ENCODE data around the gene GLOD4.
"Not testable (repeated sequence)": the region's sequence is repeated elsewhere in the genome, so short reads cannot be mapped to it uniquely, and the experiment has no call there.

The GLOD4 gene

DNA sequence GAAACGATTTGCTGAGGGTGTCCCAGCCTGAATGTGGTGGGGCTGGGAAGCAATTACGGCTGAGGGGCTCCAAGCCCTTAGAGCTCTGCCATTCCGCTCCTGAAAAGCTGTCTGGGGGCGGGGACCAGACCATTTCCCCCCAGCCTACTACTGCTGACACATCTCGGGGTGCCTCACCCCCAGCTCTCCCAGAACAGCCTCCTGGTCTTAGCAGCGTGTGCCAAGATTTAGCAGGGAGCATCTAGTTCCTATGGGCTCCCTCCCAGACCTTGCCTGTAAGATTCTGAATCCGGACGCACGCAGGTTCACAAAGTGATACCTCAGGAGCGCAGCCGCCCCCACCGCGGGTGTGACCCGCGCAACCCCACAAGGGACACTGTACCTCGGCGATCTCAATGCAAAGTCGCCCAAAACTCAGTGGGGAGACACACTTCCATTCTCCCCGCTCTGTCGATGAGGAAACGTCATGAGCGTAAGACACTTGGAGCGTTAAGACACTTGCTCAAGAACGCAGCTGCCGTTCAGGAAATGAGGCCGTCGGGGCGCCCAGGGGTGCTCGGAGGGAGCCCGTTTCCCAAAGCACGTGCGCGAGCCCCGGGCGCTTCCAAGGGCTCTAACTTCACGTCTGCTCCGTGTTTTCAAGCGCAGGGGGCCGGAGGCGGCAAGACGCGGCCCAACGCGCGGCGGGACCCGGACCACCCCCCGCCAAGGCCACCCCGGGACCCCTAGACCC, 30.6 kb downstream of the GLOD4 start:
- Histone ChIP-seq H3K36me3 (ENCODE audit: insufficient read depth, low read length) (peaks cover 42% of the 10 kb centered on the region), H3K4me2 (ENCODE audit: low read length) (peak overlapping the region; percentile 88), H3K27me3 (ENCODE audit: insufficient read depth, low read length) (no peaks in the 10 kb centered on the region), H3K9ac (ENCODE audit: low read length) (peak overlapping the region; percentile 93), H3K4me3 (ENCODE audit: low read depth, low read length, poor library complexity, severe bottlenecking) (peak overlapping the region; percentile 78), H3K27ac (ENCODE audit: low read depth, low read length, poor library complexity, severe bottlenecking) (peak overlapping the region; percentile 37), H3K9me3 (ENCODE audit: low read length) (0 out of 2 replicates have a peak, but pooled peaks cover 6% of the 10 kb centered on the region), H4K20me1 (ENCODE audit: insufficient read depth, low read length) (no peaks in the 10 kb centered on the region), H3K79me2 (ENCODE audit: insufficient read depth, low read length) (peaks cover 34% of the 10 kb centered on the region), H3K4me1 (ENCODE audit: insufficient read depth, low read length, severe bottlenecking) (peaks cover 21% of the 10 kb centered on the region), H3K9me2 (ENCODE audit: low read depth, low read length) (no peaks in the 10 kb centered on the region), H2AFZ (ENCODE audit: low read length) (no peak overlapping the region), H3F3A (ENCODE audit: insufficient read depth, low read length) (0 out of 2 replicates have a peak, but pooled peaks cover 7% of the 10 kb centered on the region)
- no peak for TF ChIP-seq EZH2 (IDR thresholded peaks at IDR 0.05; ENCODE audit: borderline replicate concordance, low read length)
- TF ChIP-seq, protein P1, sequence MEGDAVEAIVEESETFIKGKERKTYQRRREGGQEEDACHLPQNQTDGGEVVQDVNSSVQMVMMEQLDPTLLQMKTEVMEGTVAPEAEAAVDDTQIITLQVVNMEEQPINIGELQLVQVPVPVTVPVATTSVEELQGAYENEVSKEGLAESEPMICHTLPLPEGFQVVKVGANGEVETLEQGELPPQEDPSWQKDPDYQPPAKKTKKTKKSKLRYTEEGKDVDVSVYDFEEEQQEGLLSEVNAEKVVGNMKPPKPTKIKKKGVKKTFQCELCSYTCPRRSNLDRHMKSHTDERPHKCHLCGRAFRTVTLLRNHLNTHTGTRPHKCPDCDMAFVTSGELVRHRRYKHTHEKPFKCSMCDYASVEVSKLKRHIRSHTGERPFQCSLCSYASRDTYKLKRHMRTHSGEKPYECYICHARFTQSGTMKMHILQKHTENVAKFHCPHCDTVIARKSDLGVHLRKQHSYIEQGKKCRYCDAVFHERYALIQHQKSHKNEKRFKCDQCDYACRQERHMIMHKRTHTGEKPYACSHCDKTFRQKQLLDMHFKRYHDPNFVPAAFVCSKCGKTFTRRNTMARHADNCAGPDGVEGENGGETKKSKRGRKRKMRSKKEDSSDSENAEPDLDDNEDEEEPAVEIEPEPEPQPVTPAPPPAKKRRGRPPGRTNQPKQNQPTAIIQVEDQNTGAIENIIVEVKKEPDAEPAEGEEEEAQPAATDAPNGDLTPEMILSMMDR (IDR thresholded peaks at IDR 0.05; ENCODE audit: low read length), result no peak

DNA sequence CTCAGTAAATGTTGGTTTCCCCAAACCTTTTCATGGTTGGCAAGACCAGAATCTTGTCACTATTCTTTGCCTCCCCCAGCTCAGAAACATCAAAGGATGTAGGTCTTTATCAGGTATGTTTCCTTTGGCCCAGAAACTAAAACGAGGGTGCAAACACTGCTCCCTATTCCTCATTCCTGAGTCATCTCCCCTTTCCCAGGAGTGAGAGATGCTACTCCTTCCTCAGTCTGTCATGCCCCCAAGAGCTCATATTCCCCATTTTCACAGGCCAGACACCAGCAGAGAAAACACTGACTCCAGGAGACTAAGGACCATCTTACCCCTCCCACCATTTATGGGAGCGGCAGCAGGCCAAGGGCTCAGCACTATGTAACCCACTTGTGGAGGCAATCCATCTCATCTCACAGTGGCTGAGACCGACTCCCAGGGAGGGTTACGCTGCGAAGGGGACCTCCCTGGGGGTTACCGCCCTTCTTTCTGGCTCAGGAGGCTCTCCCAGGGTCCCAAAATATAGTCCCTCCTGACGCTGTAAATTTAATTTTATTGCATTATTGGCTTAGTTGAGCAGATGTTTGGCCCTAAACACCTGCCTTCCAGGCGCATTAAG, 31.5 kb downstream of the GLOD4 start:
- H3K4me1 ChIP-seq (ENCODE audit: insufficient read depth, low read length, severe bottlenecking), result peaks cover 21% of the 10 kb centered on the region
- no peak overlapping the region for H3K27ac ChIP-seq (ENCODE audit: low read depth, low read length, poor library complexity, severe bottlenecking)

DNA sequence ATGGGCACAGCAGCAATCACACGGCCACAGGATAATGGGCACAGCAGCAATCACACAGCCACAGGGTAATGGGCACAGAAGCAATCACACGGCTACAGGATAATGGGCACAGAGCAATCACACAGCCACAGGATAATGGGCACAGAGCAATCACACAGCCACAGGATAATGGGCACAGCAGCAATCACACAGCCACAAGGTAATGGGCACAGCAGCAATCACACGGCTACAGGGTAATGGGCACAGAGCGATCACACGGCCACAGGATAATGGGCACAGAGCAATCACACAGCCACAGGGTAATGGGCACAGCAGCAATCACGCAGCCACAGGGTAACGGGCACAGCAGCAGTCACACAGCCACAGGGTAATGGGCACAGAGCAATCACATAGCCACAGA, 32.7 kb downstream of the GLOD4 start:
- H3K4me2 ChIP-seq (ENCODE audit: low read length); H3K27ac ChIP-seq (ENCODE audit: low read depth, low read length, poor library complexity, severe bottlenecking); H4K20me1 ChIP-seq (ENCODE audit: insufficient read depth, low read length); H3F3A ChIP-seq (ENCODE audit: insufficient read depth, low read length); H3K9me2 ChIP-seq (ENCODE audit: low read depth, low read length); H3K4me3 ChIP-seq (ENCODE audit: low read depth, low read length, poor library complexity, severe bottlenecking); H3K9me3 ChIP-seq (ENCODE audit: low read length); H2AFZ ChIP-seq (ENCODE audit: low read length); H3K9ac ChIP-seq (ENCODE audit: low read length); H3K27me3 ChIP-seq (ENCODE audit: insufficient read depth, low read length): not testable (repeated sequence)
- H3K36me3 ChIP-seq (ENCODE audit: insufficient read depth, low read length), result peaks cover 58% of the 10 kb centered on the region
- H3K4me1 ChIP-seq (ENCODE audit: insufficient read depth, low read length, severe bottlenecking), result peaks cover 21% of the 10 kb centered on the region
- H3K79me2 ChIP-seq (ENCODE audit: insufficient read depth, low read length), result peaks cover 34% of the 10 kb centered on the region

More for the DNA sequence above, 31.5 kb downstream of the GLOD4 start:
- Histone ChIP-seq H3K79me2 (ENCODE audit: insufficient read depth, low read length) (peaks cover 34% of the 10 kb centered on the region), H3K9me3 (ENCODE audit: low read length) (0 out of 2 replicates have a peak, but pooled peaks cover 6% of the 10 kb centered on the region), H3K4me2 (ENCODE audit: low read length) (peak overlapping the region; percentile 88), H3K36me3 (ENCODE audit: insufficient read depth, low read length) (peaks cover 47% of the 10 kb centered on the region), H3K9me2 (ENCODE audit: low read depth, low read length) (no peaks in the 10 kb centered on the region), H3K27me3 (ENCODE audit: insufficient read depth, low read length) (no peaks in the 10 kb centered on the region), H3K9ac (ENCODE audit: low read length) (peak overlapping the region; percentile 93), H2AFZ (ENCODE audit: low read length) (no peak overlapping the region), H3K4me3 (ENCODE audit: low read depth, low read length, poor library complexity, severe bottlenecking) (peak overlapping the region; percentile 78), H3F3A (ENCODE audit: insufficient read depth, low read length) (0 out of 2 replicates have a peak, but pooled peaks cover 7% of the 10 kb centered on the region), H4K20me1 (ENCODE audit: insufficient read depth, low read length) (no peaks in the 10 kb centered on the region)
- TF ChIP-seq, protein P1 (IDR thresholded peaks at IDR 0.05; ENCODE audit: low read length), result no peak
- TF ChIP-seq EZH2 (IDR thresholded peaks at IDR 0.05; ENCODE audit: borderline replicate concordance, low read length), result no peak

DNA sequence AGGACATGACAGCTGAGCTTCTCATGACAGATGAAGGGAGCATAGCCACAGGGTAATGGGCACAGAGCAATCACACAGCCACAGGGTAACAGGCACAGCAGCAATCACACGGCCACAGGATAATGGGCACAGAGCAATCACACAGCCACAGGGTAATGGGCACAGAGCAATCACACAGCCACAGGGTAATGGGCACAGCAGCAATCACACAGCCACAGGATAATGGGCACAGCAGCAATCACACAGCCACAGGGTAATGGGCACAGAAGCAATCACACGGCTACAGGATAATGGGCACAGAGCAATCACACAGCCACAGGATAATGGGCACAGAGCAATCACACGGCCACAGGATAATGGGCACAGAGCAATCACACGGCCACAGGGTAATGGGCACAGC, 33.5 kb downstream of the GLOD4 start:
- H3K4me2 ChIP-seq (ENCODE audit: low read length); H4K20me1 ChIP-seq (ENCODE audit: insufficient read depth, low read length); H3K27ac ChIP-seq (ENCODE audit: low read depth, low read length, poor library complexity, severe bottlenecking); H3K9me2 ChIP-seq (ENCODE audit: low read depth, low read length); H3K9me3 ChIP-seq (ENCODE audit: low read length); H3F3A ChIP-seq (ENCODE audit: insufficient read depth, low read length); H2AFZ ChIP-seq (ENCODE audit: low read length); H3K9ac ChIP-seq (ENCODE audit: low read length); H3K27me3 ChIP-seq (ENCODE audit: insufficient read depth, low read length); H3K4me3 ChIP-seq (ENCODE audit: low read depth, low read length, poor library complexity, severe bottlenecking): not testable (repeated sequence)
- Histone ChIP-seq H3K4me1 (ENCODE audit: insufficient read depth, low read length, severe bottlenecking) (peaks cover 21% of the 10 kb centered on the region), H3K79me2 (ENCODE audit: insufficient read depth, low read length) (peaks cover 34% of the 10 kb centered on the region), H3K36me3 (ENCODE audit: insufficient read depth, low read length) (peaks cover 66% of the 10 kb centered on the region)

Data from OCI-LY1 (cell line).